Gastrocnemius medialis (tissue), 4 donors: ENCODE results near the gene RPS6KC1. TPM values are rescaled to one million over a fixed set of nuclear protein-coding genes. Genes with fewer than 3 reads are reported as not detected.
"Not testable (repeated sequence)": the region's sequence is repeated elsewhere in the genome, so short reads cannot be mapped to it uniquely, and the experiment has no call there.

ENCODE experiments used
- ATAC-seq, 2 donors: fragments of 150-250 bp; one replicate each; pipeline ENCODE4 v1.9.1; 2016
- DNase-seq, 2 donors: peaks; one replicate each; pipeline ENCODE4 v3.0.0-alpha.2; 2019
- H3K27ac ChIP-seq, 4 donors: fragments of 200-600 bp; sonication (generic); 1 replicate in 1 of 4; 2 replicates in 3 of 4; pipeline ENCODE4 v1.5.1; 2016 to 2018; ENCODE audit warnings: mild to moderate bottlenecking in 2 of 4, moderate library complexity in 1 of 4
- H3K27me3 ChIP-seq, 3 donors: fragments of 200-600 bp; sonication (generic) in 2 of 3; 1 replicate in 1 of 3; 2 replicates in 2 of 3; pipeline versions ENCODE4 v1.5.1 to v1.6.0; 2016 to 2019; ENCODE audit warnings: mild to moderate bottlenecking in 1 of 3, moderate library complexity in 1 of 3
- H3K36me3 ChIP-seq, 2 donors: fragments of 200-600 bp; sonication (generic) in 1 of 2; one replicate each; pipeline ENCODE4 v1.5.1; 2017 to 2018
- H3K4me1 ChIP-seq, 2 donors: fragments of 200-600 bp; sonication (generic) in 1 of 2; one replicate each; pipeline ENCODE4 v1.5.1; 2016 to 2017; ENCODE audit warnings: mild to moderate bottlenecking in 2 of 2
- H3K4me3 ChIP-seq, 4 donors: fragments of 200-600 bp; sonication (generic) in 3 of 4; 1 replicate in 1 of 4; 2 replicates in 3 of 4; pipeline ENCODE4 v1.5.1; 2016 to 2019; ENCODE audit warnings: mild to moderate bottlenecking in 2 of 4
- H3K9me3 ChIP-seq, 3 donors: fragments of 200-600 bp; sonication (generic) in 2 of 3; 1 replicate in 1 of 3; 2 replicates in 2 of 3; pipeline ENCODE4 v1.5.1; 2016 to 2019
- CTCF ChIP-seq, 5 experiments: fragments of 450-650 bp in 3 of 5; fragments of 200-600 bp in 2 of 5; sonication (generic) in 2 of 5; IDR thresholded peaks in 4 of 5; conservative IDR thresholded peaks in 1 of 5; 1 replicate in 4 of 5; 2 replicates in 1 of 5; pipeline ENCODE4 v1.5.1; 2016 to 2019; ENCODE audit warnings: antibody characterized with exemption in 5 of 5, mild to moderate bottlenecking in 3 of 5, moderate library complexity in 3 of 5
- POLR2A ChIP-seq, 2 donors: fragments of 450-650 bp; IDR thresholded peaks; one replicate each; pipeline ENCODE4 v1.6.1; 2017; ENCODE audit warnings: antibody characterized with exemption in 2 of 2, mild to moderate bottlenecking in 2 of 2, moderate library complexity in 2 of 2
- in situ Hi-C, 4 donors: fragments of 200-750 bp; cut with MboI; loops; one replicate each; pipeline versions ENCODE4 v1.15.0 to v1.8.0; 2017; ENCODE audit warnings: low sequenced_read_pairs in 4 of 4
- intact Hi-C: fragments of 100-400 bp; cut with DNase I; formaldehyde crosslinking; loops from one replicate; pipeline ENCODE4 v1.15.1; 2023; ENCODE audit warnings: low total_unique reads
- total RNA-seq, 4 donors: library from RNA; depleted of rRNA; stranded (reverse); fragments of >200 nt; gene quantifications; one replicate each; pipeline versions ENCODE4 v1.1.0 to v1.2.3, GENCODE V29; 2016

RPS6KC1 gene
- total RNA-seq, 4 donors from 2014 or later: 14.5 to 22.2 (median 16.2) TPM

GRCh38 chr1:213020016-213020415 is 31.0 kb upstream of the RPS6KC1 start:
- no peak for ATAC-seq
- TF ChIP-seq POLR2A (IDR thresholded peaks at IDR 0.05): no peak
- DNase-seq: no peak
- in situ Hi-C loops: loop anchor here in 1 of 4 donors (25.0 kb wide), 1 partner anchor 983 kb away; the partner anchor contains the start of genes DTL and INTS7
- intact Hi-C loops: no loop called here
- Histone ChIP-seq H3K4me1 (no peaks in the 10 kb centered on the region), H3K36me3 (no peaks in the 10 kb centered on the region), H3K9me3 (no peaks in the 10 kb centered on the region), H3K4me3 (no peak overlapping the region), H3K27ac (no peak overlapping the region), H3K27me3 (no peaks in the 10 kb centered on the region)

GRCh38 chr1:213027024-213027423 is 24.0 kb upstream of the RPS6KC1 start:
- H3K36me3 ChIP-seq, H3K4me1 ChIP-seq, ATAC-seq, H3K4me3 ChIP-seq, H3K27me3 ChIP-seq, H3K9me3 ChIP-seq, intact Hi-C loops, in situ Hi-C loops, DNase-seq, H3K27ac ChIP-seq: not testable (repeated sequence)

GRCh38 chr1:213032651-213033050 is 18.4 kb upstream of the RPS6KC1 start:
- H3K36me3 ChIP-seq: no peaks in the 10 kb centered on the region
- H3K4me1 ChIP-seq: no peaks in the 10 kb centered on the region
- no peak overlapping the region for H3K4me3 ChIP-seq
- TF ChIP-seq POLR2A (IDR thresholded peaks at IDR 0.05): no peak
- no peak for TF ChIP-seq CTCF (IDR thresholded peaks at IDR 0.05 in 4 of 5, conservative IDR thresholded peaks at IDR 0.05 in 1 of 5)
- intact Hi-C loops: no loop called here
- H3K27me3 ChIP-seq: peaks cover 7 to 25% (median 12%) of the 10 kb centered on the region in 3 donors
- DNase-seq (no peak), ATAC-seq (no peak)
- no peak overlapping the region for H3K27ac ChIP-seq
- no peaks in the 10 kb centered on the region for H3K9me3 ChIP-seq
- in situ Hi-C loops: no loop called here

- Histone ChIP-seq H3K4me1 (no peaks in the 10 kb centered on the region), H3K36me3 (no peaks in the 10 kb centered on the region), H3K4me3 (no peak overlapping the region), H3K27me3 (peaks cover 7 to 26% (median 8%) of the 10 kb centered on the region in 3 donors), H3K27ac (no peak overlapping the region), H3K9me3 (no peaks in the 10 kb centered on the region)
- no peak for DNase-seq
- ATAC-seq: no peak
- no peak for TF ChIP-seq POLR2A (IDR thresholded peaks at IDR 0.05)
- TF ChIP-seq CTCF (IDR thresholded peaks at IDR 0.05 in 4 of 5, conservative IDR thresholded peaks at IDR 0.05 in 1 of 5): no peak
- intact Hi-C loops (no loop called here), in situ Hi-C loops (no loop called here)
These were observed 16.3 kb upstream of the RPS6KC1 start for GRCh38 chr1:213034713-213035112.

- TF ChIP-seq CTCF (IDR thresholded peaks at IDR 0.05 in 4 of 5, conservative IDR thresholded peaks at IDR 0.05 in 1 of 5) (no peak), POLR2A (IDR thresholded peaks at IDR 0.05) (no peak)
- no peaks in the 10 kb centered on the region for H3K36me3 ChIP-seq
- no peak overlapping the region for H3K4me3 ChIP-seq
- no peaks in the 10 kb centered on the region for H3K4me1 ChIP-seq
- no peak overlapping the region for H3K27ac ChIP-seq
- peaks cover 7 to 26% (median 9%) of the 10 kb centered on the region in 3 donors for H3K27me3 ChIP-seq
- ATAC-seq (no peak), DNase-seq (no peak)
- intact Hi-C loops: no loop called here
- H3K9me3 ChIP-seq: no peaks in the 10 kb centered on the region
- in situ Hi-C loops: no loop called here
These were observed 15.5 kb upstream of the RPS6KC1 start for GRCh38 chr1:213035573-213035972.

DNA sequence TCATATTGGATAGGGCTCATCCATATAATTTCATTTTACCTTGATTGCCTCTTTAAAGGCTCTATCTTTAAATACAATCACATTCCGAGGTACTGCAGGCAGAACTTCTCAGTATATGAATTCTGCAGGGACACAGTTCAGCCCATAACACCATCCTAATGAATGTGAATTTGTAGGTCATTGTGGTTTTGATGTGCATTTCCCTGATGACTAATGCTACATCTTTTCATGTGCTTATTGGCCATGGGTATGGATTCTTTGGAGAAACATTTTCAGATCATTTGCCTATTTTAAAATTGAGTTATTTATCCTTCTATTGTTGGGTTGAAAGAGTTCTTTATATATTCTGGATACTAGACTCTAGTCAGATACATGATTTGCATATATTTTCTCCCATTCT is 9.6 kb upstream of the RPS6KC1 start:
- TF ChIP-seq POLR2A (IDR thresholded peaks at IDR 0.05) (no peak), CTCF (IDR thresholded peaks at IDR 0.05 in 4 of 5, conservative IDR thresholded peaks at IDR 0.05 in 1 of 5) (no peak)
- ATAC-seq (no peak), DNase-seq (no peak)
- H3K36me3 ChIP-seq: no peaks in the 10 kb centered on the region
- H3K27ac ChIP-seq: no peak overlapping the region
- in situ Hi-C loops (no loop called here), intact Hi-C loops (no loop called here)
- no peaks in the 10 kb centered on the region for H3K4me1 ChIP-seq
- no peak overlapping the region for H3K4me3 ChIP-seq
- H3K27me3 ChIP-seq: peaks cover 0 to 32% (median 12%) of the 10 kb centered on the region in 3 donors
- H3K9me3 ChIP-seq: no peaks in the 10 kb centered on the region

GRCh38 chr1:213045321-213046226 is 5.5 kb upstream of the RPS6KC1 start:
- DNase-seq, H3K27ac ChIP-seq, ATAC-seq, H3K36me3 ChIP-seq, in situ Hi-C loops, intact Hi-C loops, H3K9me3 ChIP-seq, H3K4me1 ChIP-seq, H3K4me3 ChIP-seq: not testable (repeated sequence)
- peaks cover 4 to 33% (median 9%) of the 10 kb centered on the region in 3 donors for H3K27me3 ChIP-seq
